ACC112 (cell line): ENCODE results near the gene EHD2.
"Not testable (repeated sequence)": the region's sequence is repeated elsewhere in the genome, so short reads cannot be mapped to it uniquely, and the experiment has no call there.

ENCODE experiments used
- H2AFZ ChIP-seq: fragments of 200-600 bp; sonication (generic); one replicate; pipeline ENCODE4 v1.6.0; 2017; ENCODE audit warnings: antibody characterized with exemption, low read length; ENCODE audit not compliant: unreplicated experiment
- H3K27ac ChIP-seq: fragments of 200-600 bp; sonication (generic); 2 replicates; pipeline ENCODE4 v1.5.1; 2014; ENCODE audit warnings: low read depth, mild to moderate bottlenecking, antibody characterized with exemption, low read length, moderate library complexity
- H3K27me3 ChIP-seq: fragments of 200-600 bp; sonication (generic); 2 replicates; pipeline ENCODE4 v1.6.1; 2014; ENCODE audit warnings: mild to moderate bottlenecking, antibody characterized with exemption, low read length, moderate library complexity, mixed read lengths; ENCODE audit not compliant: insufficient read depth
- H3K36me3 ChIP-seq: fragments of 200-600 bp; sonication (generic); 2 replicates; pipeline ENCODE4 v1.6.1; 2016; ENCODE audit warnings: mild to moderate bottlenecking, antibody characterized with exemption, low read length, moderate library complexity, mixed read lengths; ENCODE audit not compliant: insufficient read depth
- H3K4me1 ChIP-seq: fragments of 200-600 bp; sonication (generic); one replicate; pipeline ENCODE4 v1.6.1; 2016; ENCODE audit warnings: low read length, mixed read lengths; ENCODE audit not compliant: insufficient read depth, unreplicated experiment, control insufficient read depth
- H3K4me3 ChIP-seq: fragments of 200-600 bp; sonication (generic); 2 replicates; pipeline ENCODE4 v1.5.1; 2014; ENCODE audit warnings: mild to moderate bottlenecking, low read depth, low read length
- H3K79me2 ChIP-seq: fragments of 200-600 bp; sonication (generic); one replicate; pipeline ENCODE4 v1.6.0; 2016; ENCODE audit warnings: low read length; ENCODE audit not compliant: control insufficient read depth, unreplicated experiment, insufficient read depth

EHD2 gene

GRCh38 chr19:47789811-47790210 lies 76.6 kb downstream of the EHD2 start:
- H3K79me2 ChIP-seq, H3K4me1 ChIP-seq, H3K27ac ChIP-seq, H3K4me3 ChIP-seq, H3K27me3 ChIP-seq, H3K36me3 ChIP-seq, H2AFZ ChIP-seq: not testable (repeated sequence)

- H3K27ac ChIP-seq: no peak overlapping the region
- no peak overlapping the region for H3K4me3 ChIP-seq
- no peaks in the 10 kb centered on the region for H3K4me1 ChIP-seq
- no peaks in the 10 kb centered on the region for H3K79me2 ChIP-seq
- H3K27me3 ChIP-seq: no peaks in the 10 kb centered on the region
- H3K36me3 ChIP-seq: no peaks in the 10 kb centered on the region
- no peak overlapping the region for H2AFZ ChIP-seq
These were observed 77.2 kb downstream of the EHD2 start for GRCh38 chr19:47790398-47790814.

GRCh38 chr19:47792616-47793015 lies 79.4 kb downstream of the EHD2 start:
- H3K27me3 ChIP-seq: no peaks in the 10 kb centered on the region
- no peak overlapping the region for H3K4me3 ChIP-seq
- H2AFZ ChIP-seq: no peak overlapping the region
- no peaks in the 10 kb centered on the region for H3K36me3 ChIP-seq
- no peak overlapping the region for H3K27ac ChIP-seq
- no peaks in the 10 kb centered on the region for H3K4me1 ChIP-seq
- no peaks in the 10 kb centered on the region for H3K79me2 ChIP-seq
